H9 (cell line): ENCODE data around the gene GRIK1. TPM values are rescaled to one million over a fixed set of nuclear protein-coding genes. Genes with fewer than 3 reads are reported as not detected.

ENCODE experiments used
- DNase-seq: peaks from one replicate; pipeline ENCODE4 v3.0.0-alpha.2; 2017
- H2AFZ ChIP-seq: one replicate; pipeline ENCODE4 v1.6.1; 2013; ENCODE audit warnings: mild to moderate bottlenecking, low read length, control low read depth, moderate library complexity
- H2AK5ac ChIP-seq: 2 replicates; pipeline ENCODE4 v1.6.1; 2013; ENCODE audit warnings: low read length, control low read depth, mixed read lengths; ENCODE audit not compliant: insufficient read length
- H2BK120ac ChIP-seq: one replicate; pipeline ENCODE4 v1.6.1; 2013; ENCODE audit warnings: low read depth, mild to moderate bottlenecking, low read length, control low read depth, inconsistent platforms; ENCODE audit not compliant: poor library complexity, severe bottlenecking
- H2BK12ac ChIP-seq: 2 replicates; pipeline ENCODE4 v1.6.1; 2013; ENCODE audit warnings: low read length, control low read depth, mixed read lengths, low read depth; ENCODE audit not compliant: insufficient read length
- H2BK15ac ChIP-seq: 2 replicates; pipeline ENCODE4 v1.6.1; 2013; ENCODE audit warnings: low read depth, low read length, control low read depth
- H2BK20ac ChIP-seq: one replicate; pipeline ENCODE4 v1.6.1; 2013; ENCODE audit warnings: low read depth, mild to moderate bottlenecking, low read length, control low read depth, inconsistent platforms; ENCODE audit not compliant: poor library complexity, severe bottlenecking
- H2BK5ac ChIP-seq: 2 replicates; pipeline ENCODE4 v1.6.1; 2013; ENCODE audit warnings: low read length, control low read depth, mixed read lengths; ENCODE audit not compliant: insufficient read length
- H3K14ac ChIP-seq: 2 replicates; pipeline ENCODE4 v1.6.1; 2013; ENCODE audit warnings: low read length, control low read depth; ENCODE audit not compliant: insufficient read depth
- H3K18ac ChIP-seq: 2 replicates; pipeline ENCODE4 v1.6.1; 2013; ENCODE audit warnings: low read depth, mild to moderate bottlenecking, mixed read lengths, low read length, control low read depth; ENCODE audit not compliant: insufficient read length
- H3K23ac ChIP-seq: 2 replicates; pipeline ENCODE4 v1.6.1; 2013; ENCODE audit warnings: low read length, control low read depth, mixed read lengths, low read depth; ENCODE audit not compliant: insufficient read length
- H3K23me2 ChIP-seq: 2 replicates; pipeline ENCODE4 v1.6.1; 2013; ENCODE audit warnings: low read depth, mild to moderate bottlenecking, mixed read lengths, low read length, control low read depth; ENCODE audit not compliant: insufficient read length, poor library complexity, severe bottlenecking
- H3K27ac ChIP-seq: 2 replicates; pipeline ENCODE4 v1.5.1; 2013; ENCODE audit warnings: low read length, control low read depth, mixed read lengths, low read depth; ENCODE audit not compliant: insufficient read length
- H3K27me3 ChIP-seq: 2 replicates; pipeline ENCODE4 v1.6.1; 2013; ENCODE audit warnings: low read length, control low read depth, inconsistent platforms; ENCODE audit not compliant: insufficient read depth
- H3K4ac ChIP-seq: 2 replicates; pipeline ENCODE4 v1.6.1; 2013; ENCODE audit warnings: low read depth, mild to moderate bottlenecking, control low read depth, inconsistent platforms, low read length, moderate library complexity
- H3K4me1 ChIP-seq: 2 replicates; pipeline ENCODE4 v1.6.1; 2013; ENCODE audit warnings: low read length, control low read depth, inconsistent platforms; ENCODE audit not compliant: insufficient read depth
- H3K4me2 ChIP-seq: 2 replicates; pipeline ENCODE4 v1.6.1; 2013; ENCODE audit warnings: low read length, control low read depth, mixed read lengths; ENCODE audit not compliant: insufficient read length, insufficient read depth
- H3K56ac ChIP-seq: 2 replicates; pipeline ENCODE4 v1.6.1; 2013; ENCODE audit warnings: low read depth, mild to moderate bottlenecking, mixed read lengths, low read length, control low read depth; ENCODE audit not compliant: insufficient read length
- H3K79me1 ChIP-seq: 2 replicates; pipeline ENCODE4 v1.6.1; 2013; ENCODE audit warnings: low read depth, mild to moderate bottlenecking, moderate library complexity, low read length, control low read depth, inconsistent platforms; ENCODE audit not compliant: insufficient read depth, poor library complexity, severe bottlenecking
- H3K79me2 ChIP-seq: 2 replicates; pipeline ENCODE4 v1.6.1; 2013; ENCODE audit warnings: low read length, control low read depth, inconsistent platforms; ENCODE audit not compliant: insufficient read depth
- H3K9ac ChIP-seq: 2 replicates; pipeline ENCODE4 v1.6.1; 2013; ENCODE audit warnings: low read length, control low read depth, mixed read lengths; ENCODE audit not compliant: insufficient read length; ENCODE audit errors: extremely low read depth
- H3K9me3 ChIP-seq: one replicate; pipeline ENCODE4 v1.6.1; 2013; ENCODE audit warnings: low read depth, low read length, inconsistent platforms; ENCODE audit not compliant: control insufficient read depth
- H3T11ph ChIP-seq: one replicate; pipeline ENCODE4 v1.6.1; 2013; ENCODE audit warnings: mild to moderate bottlenecking, low read length, control low read depth, inconsistent platforms
- H4K20me1 ChIP-seq: one replicate; pipeline ENCODE4 v1.6.1; 2013; ENCODE audit not compliant: control insufficient read depth, insufficient read length, insufficient read depth
- H4K5ac ChIP-seq: 2 replicates; pipeline ENCODE4 v1.6.1; 2013; ENCODE audit warnings: low read depth, mild to moderate bottlenecking, mixed read lengths, low read length, control low read depth; ENCODE audit not compliant: insufficient read length
- H4K8ac ChIP-seq: replicated peaks from 2 replicates; pipeline ENCODE4 v1.6.1; 2013; ENCODE audit warnings: low read length, control low read depth, mixed read lengths, low read depth; ENCODE audit not compliant: insufficient read length
- H4K91ac ChIP-seq: 2 replicates; pipeline ENCODE4 v1.6.1; 2013; ENCODE audit warnings: low read depth, mild to moderate bottlenecking, moderate library complexity, mixed read lengths, low read length, control low read depth; ENCODE audit not compliant: insufficient read length
- H3K27ac Mint-ChIP-seq, 3 experiments: 2 replicates in 2 of 3; 3 replicates in 1 of 3; pipeline ENCODE4 v1.8.0; 2020 to 2021; ENCODE audit warnings: mixed read lengths in 3 of 3, mild to moderate bottlenecking in 1 of 3, moderate library complexity in 1 of 3
- H3K27me3 Mint-ChIP-seq: 2 replicates; pipeline ENCODE4 v1.8.0; 2021; ENCODE audit warnings: low read depth, mild to moderate bottlenecking, moderate library complexity, mixed read lengths
- H3K36me3 Mint-ChIP-seq, 3 experiments: 2 replicates in 2 of 3; 3 replicates in 1 of 3; pipeline ENCODE4 v1.8.0; 2020 to 2021; ENCODE audit warnings: low read depth in 3 of 3, mixed read lengths in 3 of 3; ENCODE audit not compliant: insufficient read depth in 1 of 3
- H3K4me1 Mint-ChIP-seq, 2 experiments: 2 replicates each; pipeline ENCODE4 v1.8.0; 2020; ENCODE audit warnings: mixed read lengths in 2 of 2
- H3K4me3 Mint-ChIP-seq, 2 experiments: 2 replicates in 1 of 2; 3 replicates in 1 of 2; pipeline ENCODE4 v1.8.0; 2020 to 2021; ENCODE audit warnings: mild to moderate bottlenecking in 2 of 2, mixed read lengths in 2 of 2, moderate library complexity in 1 of 2
- H3K9me3 Mint-ChIP-seq, 2 experiments: 2 replicates in 1 of 2; 3 replicates in 1 of 2; pipeline ENCODE4 v1.8.0; 2020; ENCODE audit warnings: mild to moderate bottlenecking in 2 of 2, mixed read lengths in 2 of 2, moderate library complexity in 1 of 2
- WGBS: extraction: QIAGEN DNeasy Blood & Tissue Kit; methylation state at CpG from one replicate; pipeline ENCODE4 v1.1.7; 2013; ENCODE audit warnings: missing lambda C conversion rate, low lambda C conversion rate, mixed read lengths; ENCODE audit not compliant: insufficient read length; ENCODE audit errors: extremely low coverage; 5-methylcytosine and 5-hydroxymethylcytosine counted together
- total RNA-seq: library from RNA; stranded (reverse); gene quantifications from 2 replicates; pipeline ENCODE4 v1.2.1, GENCODE V29; 2021
- TF ChIP-seq, protein P1 (sequence below): fragments of 200-600 bp; sonication (generic); conservative IDR thresholded peaks from 3 replicates; pipeline ENCODE4 v1.8.0; 2021; ENCODE audit warnings: antibody characterized with exemption, mild to moderate bottlenecking

The GRIK1 gene
- total RNA-seq, 1 experiment from 2014 or later: not detected

DNA sequence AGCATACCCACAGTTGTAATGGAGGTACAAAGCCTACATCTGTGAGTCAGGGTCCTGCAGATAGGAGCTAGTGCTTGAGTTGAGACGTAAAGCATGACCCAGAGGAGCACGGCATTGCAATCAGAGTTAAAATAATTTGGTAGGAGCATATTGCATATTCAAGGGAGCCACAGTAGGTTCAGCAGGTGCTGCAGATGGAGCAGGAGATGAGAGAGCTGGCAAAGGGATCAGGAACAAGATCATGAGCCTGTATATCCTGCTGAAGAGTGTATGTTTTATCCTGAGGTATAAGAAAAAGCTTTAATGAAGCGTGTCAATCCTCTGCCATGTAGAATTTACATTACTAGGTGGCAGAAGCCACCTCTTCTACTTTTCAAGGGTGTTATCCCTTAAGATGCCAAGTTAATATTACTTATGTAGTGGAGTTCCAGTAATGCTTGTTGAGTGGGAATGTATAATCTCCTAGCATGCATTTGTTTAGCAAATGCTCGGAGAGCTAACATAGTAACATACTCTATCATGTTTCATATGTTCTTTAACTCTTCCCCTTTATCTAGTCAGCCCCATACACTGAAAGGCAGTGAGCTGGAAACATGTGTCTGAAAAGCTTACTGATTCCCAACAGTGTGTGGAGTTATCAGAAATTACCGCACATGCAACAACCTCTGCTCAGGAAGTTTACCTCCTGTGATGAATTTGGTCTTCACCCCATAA lies 300.3 kb downstream of the GRIK1 start:
- Histone ChIP-seq H3K56ac (no peak overlapping the region), H4K20me1 (no peaks in the 10 kb centered on the region), H4K8ac (no peak overlapping the region), H2BK120ac (no peak overlapping the region), H2AFZ (no peak overlapping the region), H3T11ph (no peak overlapping the region), H3K79me1 (no peaks in the 10 kb centered on the region), H4K5ac (no peak overlapping the region), H4K91ac (no peak overlapping the region), H2BK5ac (no peak overlapping the region), H2BK12ac (no peak overlapping the region), H3K27ac (no peak overlapping the region), H2AK5ac (no peak overlapping the region), H3K9me3 (no peaks in the 10 kb centered on the region), H3K18ac (no peak overlapping the region), H3K79me2 (no peaks in the 10 kb centered on the region), H2BK15ac (no peak overlapping the region), H3K4me1 (no peaks in the 10 kb centered on the region), H3K23ac (no peak overlapping the region), H3K27me3 (no peaks in the 10 kb centered on the region), H3K4me2 (no peak overlapping the region), H3K23me2 (no peaks in the 10 kb centered on the region), H3K4ac (no peak overlapping the region), H3K14ac (no peak overlapping the region), H3K9ac (no peak overlapping the region), H2BK20ac (no peak overlapping the region)
- DNase-seq: no peak
- no peaks in the 10 kb centered on the region for H3K27me3 Mint-ChIP-seq
- H3K4me3 Mint-ChIP-seq: no peak overlapping the region
- WGBS: no CpG with 5 or more reads among the region's 5 CpGs
- H3K9me3 Mint-ChIP-seq: no peaks in the 10 kb centered on the region
- TF ChIP-seq, protein P1, sequence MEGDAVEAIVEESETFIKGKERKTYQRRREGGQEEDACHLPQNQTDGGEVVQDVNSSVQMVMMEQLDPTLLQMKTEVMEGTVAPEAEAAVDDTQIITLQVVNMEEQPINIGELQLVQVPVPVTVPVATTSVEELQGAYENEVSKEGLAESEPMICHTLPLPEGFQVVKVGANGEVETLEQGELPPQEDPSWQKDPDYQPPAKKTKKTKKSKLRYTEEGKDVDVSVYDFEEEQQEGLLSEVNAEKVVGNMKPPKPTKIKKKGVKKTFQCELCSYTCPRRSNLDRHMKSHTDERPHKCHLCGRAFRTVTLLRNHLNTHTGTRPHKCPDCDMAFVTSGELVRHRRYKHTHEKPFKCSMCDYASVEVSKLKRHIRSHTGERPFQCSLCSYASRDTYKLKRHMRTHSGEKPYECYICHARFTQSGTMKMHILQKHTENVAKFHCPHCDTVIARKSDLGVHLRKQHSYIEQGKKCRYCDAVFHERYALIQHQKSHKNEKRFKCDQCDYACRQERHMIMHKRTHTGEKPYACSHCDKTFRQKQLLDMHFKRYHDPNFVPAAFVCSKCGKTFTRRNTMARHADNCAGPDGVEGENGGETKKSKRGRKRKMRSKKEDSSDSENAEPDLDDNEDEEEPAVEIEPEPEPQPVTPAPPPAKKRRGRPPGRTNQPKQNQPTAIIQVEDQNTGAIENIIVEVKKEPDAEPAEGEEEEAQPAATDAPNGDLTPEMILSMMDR: no peak
- no peak overlapping the region for H3K27ac Mint-ChIP-seq
- H3K4me1 Mint-ChIP-seq: no peaks in the 10 kb centered on the region
- no peaks in the 10 kb centered on the region for H3K36me3 Mint-ChIP-seq
